Breast epithelium (tissue), 3 donors: ENCODE data around the gene PROZ.

ENCODE experiments used
- POLR2AphosphoS5 ChIP-seq, 3 donors: sonication (generic); formaldehyde crosslinking; IDR thresholded peaks; one replicate each; pipeline ENCODE4 v1.6.1; 2017; ENCODE audit warnings: antibody characterized with exemption in 3 of 3
- TF ChIP-seq, protein P1 (sequence below), 3 donors: fragments of 450-650 bp; IDR thresholded peaks; one replicate each; pipeline ENCODE4 v1.5.1; 2016 to 2017; ENCODE audit warnings: antibody characterized with exemption in 3 of 3, mild to moderate bottlenecking in 3 of 3, moderate library complexity in 3 of 3

- TF ChIP-seq, protein P1, sequence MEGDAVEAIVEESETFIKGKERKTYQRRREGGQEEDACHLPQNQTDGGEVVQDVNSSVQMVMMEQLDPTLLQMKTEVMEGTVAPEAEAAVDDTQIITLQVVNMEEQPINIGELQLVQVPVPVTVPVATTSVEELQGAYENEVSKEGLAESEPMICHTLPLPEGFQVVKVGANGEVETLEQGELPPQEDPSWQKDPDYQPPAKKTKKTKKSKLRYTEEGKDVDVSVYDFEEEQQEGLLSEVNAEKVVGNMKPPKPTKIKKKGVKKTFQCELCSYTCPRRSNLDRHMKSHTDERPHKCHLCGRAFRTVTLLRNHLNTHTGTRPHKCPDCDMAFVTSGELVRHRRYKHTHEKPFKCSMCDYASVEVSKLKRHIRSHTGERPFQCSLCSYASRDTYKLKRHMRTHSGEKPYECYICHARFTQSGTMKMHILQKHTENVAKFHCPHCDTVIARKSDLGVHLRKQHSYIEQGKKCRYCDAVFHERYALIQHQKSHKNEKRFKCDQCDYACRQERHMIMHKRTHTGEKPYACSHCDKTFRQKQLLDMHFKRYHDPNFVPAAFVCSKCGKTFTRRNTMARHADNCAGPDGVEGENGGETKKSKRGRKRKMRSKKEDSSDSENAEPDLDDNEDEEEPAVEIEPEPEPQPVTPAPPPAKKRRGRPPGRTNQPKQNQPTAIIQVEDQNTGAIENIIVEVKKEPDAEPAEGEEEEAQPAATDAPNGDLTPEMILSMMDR (IDR thresholded peaks at IDR 0.05) = no peak
- TF ChIP-seq POLR2AphosphoS5 (IDR thresholded peaks at IDR 0.05) = peak in 2 of 3 donors; percentile 23 to 40
These were observed 51.4 kb downstream of the PROZ start for GRCh38 chr13:113209759-113210421.
